CD4-positive, alpha-beta T cell treated with Interleukin-15 for 1 hour (primary cell): ENCODE results near the gene CDKAL1.
"Not testable (repeated sequence)": the region's sequence is repeated elsewhere in the genome, so short reads cannot be mapped to it uniquely, and the experiment has no call there.

Experiments used
- DNase-seq: peaks from one replicate; pipeline ENCODE4 v3.0.0-alpha.2; 2020

CDKAL1 gene

DNA sequence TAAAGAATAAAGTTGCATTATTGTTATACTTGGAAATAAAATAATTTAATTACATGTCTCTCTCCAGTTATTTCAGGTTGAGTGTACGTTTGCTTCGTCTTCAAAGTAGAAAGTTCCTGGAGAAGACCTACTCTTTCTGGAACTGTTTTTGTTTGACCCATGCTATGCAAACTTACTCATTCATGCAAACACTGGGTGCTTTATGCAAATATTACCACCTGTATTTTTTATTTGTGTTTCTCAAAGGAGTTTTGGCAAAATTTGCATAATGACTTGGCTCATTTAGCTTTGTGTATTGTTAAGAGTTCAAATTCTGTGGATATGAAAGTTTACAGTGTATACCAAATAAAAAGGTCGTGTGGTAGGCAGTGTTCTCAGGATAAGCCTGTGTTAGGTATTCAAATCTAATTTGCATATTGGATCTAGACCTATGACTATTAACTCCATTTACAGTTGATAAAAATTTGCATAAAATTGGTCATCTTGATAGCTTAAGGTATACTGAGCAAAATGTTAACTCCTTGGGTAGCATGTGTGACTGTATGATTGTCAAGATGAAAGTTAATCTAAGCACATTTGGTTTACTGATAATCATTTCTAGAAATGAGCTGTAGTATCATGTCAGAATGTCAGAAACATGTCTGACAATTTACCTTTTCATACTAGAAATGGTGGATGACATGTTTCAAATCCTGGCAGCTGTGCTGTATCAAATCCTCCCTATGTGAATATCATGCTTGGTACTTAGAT, 65.2 kb downstream of the CDKAL1 start:
- DNase-seq: no peak

DNA sequence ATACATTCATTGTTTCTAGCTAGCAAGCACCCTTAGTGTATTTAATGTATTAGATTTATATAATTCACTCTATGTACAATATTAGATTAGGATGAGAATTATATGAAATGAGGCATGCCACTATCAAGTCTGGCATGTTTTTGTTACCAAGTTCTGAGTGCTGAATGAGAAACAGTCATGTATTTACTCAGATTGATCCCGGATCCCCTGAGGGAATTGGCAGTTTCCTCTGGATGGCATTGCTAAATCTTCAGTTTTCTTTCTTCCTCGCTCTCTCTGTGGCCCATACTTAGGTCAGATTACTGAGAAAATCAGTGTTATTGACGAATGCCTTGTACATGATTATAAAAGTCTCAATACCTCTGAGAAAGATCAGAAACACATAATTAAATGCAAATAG, 66.6 kb downstream of the CDKAL1 start:
- DNase-seq: no peak

DNA sequence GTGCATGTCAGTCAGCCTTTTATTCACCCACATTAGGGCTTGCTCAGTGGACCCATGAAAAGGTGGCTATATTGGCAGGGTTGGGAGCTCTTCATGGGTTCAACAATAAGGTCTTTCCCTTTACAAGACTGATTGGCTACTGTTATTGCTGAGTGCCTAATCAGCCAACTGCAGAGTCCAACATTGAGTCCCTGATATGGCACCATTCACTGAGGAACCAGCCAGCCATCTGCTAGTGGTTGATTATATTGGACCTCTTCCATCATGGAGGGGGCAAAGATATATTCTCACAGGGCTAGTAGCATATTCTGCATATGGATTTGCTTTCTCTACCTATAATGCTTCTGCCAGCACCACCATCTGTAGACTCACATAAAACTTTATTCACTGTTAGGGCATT, 69.9 kb downstream of the CDKAL1 start:
- DNase-seq: no peak

DNA sequence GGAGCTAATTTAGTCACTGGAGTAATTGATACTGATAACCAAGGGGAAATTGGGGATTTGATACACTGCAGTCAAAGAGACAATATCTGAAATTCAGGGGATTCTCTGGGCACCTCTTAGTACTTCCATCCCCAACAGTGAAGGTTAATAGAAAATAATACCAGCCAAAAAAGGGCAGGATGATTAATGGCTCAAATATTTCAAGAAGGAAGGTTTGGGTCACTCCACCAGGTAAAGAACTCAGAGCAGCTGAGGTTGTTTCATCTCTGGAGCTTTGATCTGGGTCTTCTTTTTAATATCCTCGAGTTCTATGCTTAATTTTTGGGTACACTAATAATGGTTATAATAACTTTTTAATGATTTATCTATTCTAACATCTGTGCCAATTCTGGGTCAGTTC, 70.8 kb downstream of the CDKAL1 start:
- DNase-seq: no peak

DNA sequence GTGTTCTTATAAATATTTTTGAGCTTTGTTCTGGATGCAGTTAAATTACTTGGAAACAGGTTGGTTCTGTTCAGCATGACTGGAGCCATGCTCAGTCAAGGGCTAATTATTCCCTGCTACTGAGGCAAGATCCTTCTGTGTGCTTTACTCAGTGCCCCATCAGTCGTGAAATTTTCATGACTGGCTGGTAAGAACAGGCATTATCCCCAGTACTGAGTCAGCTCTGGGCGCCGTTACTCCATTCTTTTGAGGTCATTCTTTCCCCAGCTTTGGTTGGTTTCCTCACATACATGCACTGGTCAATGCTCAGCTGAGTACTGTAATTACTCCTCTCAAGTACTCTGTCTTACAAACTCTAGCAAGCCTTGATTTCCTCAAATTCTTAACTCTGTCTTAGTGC, 71.3 kb downstream of the CDKAL1 start:
- no peak for DNase-seq

DNA sequence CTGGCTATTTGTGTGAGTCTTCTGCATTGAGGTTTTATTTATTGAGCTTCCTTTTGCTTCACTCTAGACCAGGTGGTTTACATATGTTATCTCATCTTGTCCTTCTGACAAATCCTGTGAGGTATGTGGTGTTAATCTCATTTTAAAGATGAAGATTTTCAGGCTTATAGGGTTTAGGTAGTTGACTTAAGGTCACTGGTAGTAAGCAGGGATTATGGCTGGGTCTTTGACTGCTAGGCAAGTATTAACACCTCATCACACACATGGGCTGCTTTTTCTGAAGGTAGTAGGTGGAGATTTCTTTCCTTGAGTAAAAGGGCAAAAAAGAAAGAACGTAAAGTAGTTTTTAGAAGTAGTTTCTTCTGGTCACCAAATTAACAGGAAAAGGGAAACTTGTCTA, 72.6 kb downstream of the CDKAL1 start:
- no peak for DNase-seq

DNA sequence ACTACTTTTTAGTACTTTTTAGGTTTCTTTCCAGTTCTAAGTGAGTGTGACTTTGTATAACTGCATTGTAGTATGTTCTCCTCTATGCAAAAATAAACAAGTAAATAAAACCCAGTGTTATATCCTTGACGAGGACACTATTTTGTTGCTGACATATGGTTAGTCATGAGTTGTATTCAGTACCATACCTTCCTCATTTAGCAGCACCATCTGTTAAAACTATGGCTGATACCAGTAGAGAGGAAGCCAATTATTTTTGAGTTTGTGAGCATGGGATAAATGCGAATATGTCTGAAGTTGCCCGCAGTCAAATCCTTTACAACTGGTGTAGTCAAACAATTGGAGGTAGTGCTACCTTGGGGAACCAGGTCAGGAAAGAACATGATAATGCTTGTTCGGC, 74.1 kb downstream of the CDKAL1 start:
- no peak for DNase-seq

DNA sequence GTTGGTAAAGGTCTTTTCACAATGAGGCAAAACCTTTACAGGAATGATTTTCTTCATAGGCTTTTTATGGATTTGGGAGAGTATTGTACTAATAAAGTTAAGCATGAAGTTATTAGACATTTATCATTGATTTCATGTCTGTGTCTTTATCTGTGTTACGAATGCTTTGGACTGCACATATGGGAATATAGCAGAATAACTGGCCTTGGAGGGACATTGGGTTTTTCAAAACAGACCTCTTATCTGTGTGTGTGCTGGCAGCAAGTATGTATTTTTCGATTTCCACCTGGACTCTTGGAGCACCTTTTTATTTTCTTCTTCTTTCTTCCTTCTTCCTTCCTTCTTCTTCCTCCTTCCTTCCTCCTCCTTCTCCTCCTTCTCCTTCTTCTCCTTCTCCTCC, 74.6 kb downstream of the CDKAL1 start:
- DNase-seq: no peak

DNA sequence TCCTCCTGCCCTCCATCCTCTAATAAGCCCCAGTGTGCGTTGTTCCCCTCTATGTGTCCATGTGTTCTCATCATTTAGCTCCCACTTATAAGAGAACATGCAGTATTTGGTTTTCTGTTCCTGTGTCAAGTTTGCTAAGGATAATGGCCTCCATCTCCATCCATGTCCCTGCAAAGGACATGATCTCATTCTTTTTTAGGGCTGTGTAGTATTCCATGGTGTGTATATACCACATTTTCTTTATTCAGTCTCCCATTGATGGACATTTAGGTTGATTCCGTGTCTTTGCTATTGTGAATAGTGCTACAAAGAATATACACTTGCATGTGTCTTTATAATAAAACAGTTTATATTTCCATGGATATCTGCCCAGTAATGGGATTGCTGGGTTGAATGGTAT, 75.7 kb downstream of the CDKAL1 start:
- DNase-seq: not testable (repeated sequence)

DNA sequence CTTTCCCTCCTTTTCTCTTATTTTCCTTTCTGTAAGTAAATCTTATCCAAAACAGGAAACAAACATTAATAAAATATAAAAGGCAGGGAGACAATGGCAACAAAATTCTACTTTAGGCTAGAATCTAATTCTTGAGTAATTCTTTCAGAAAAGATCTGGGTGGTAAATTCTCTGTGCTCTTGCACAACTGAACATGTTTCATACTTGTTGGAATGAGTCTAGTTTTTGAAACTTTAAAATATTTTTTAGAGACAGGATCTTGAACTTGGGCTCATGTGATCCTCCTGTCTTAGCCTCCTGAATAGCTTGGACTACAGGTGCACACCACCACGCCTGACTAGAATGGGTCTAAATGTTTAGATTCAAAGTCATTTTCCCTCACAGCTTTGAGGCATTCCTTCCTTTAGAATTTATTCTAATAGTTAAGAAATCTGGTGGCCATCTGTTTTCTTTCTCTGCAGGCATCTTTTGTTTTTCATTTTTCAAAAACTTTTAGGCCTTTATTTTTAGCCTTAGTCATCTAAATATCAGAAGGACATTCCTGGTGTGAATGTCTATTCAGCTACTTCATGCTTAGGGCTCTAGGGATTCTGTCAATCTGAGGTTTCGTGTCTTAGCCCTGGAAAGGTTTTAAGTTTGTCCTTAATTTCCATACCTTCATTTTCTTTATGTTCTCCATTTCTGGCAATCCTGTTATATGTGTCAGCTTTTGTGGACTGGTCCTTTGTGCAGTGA, 76.5 kb downstream of the CDKAL1 start:
- no peak for DNase-seq

DNA sequence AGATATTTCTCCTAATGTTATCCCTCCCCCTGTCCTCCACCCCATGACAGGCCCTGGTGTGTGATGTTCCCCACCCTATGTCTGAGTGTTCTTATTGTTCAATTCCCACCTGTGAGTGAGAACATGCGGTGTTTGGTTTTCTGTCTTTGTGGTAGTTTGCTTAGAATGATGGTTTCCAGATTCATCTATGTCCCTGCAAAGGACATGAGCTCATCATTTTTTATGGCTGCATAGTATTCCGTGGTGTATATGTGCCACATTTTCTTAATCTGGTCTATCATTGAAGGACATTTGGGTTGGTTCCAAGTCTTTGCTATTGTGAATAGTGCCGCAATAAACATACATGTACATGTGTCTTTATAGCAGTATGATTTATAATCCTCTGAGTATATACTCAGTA, 83.3 kb downstream of the CDKAL1 start:
- not testable (repeated sequence) for DNase-seq

DNA sequence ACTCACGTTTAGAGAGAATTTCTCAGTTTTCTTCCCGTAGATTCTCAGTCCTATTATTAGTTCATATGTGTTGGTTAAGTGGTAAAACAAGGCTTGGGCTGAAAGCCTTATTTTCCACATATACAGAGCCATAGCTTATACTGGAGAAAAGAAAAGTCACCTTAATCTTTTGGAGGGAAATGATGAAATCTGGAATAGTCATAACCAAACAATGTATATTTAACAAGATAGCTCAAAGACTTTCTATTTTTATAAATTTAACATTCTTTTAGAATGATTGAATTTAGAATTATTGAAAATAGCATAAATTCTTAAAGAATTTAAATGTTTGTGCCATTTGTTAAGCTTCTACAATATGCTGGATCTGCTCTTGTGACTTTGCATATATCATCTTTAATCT, 85.8 kb downstream of the CDKAL1 start:
- no peak for DNase-seq

DNA sequence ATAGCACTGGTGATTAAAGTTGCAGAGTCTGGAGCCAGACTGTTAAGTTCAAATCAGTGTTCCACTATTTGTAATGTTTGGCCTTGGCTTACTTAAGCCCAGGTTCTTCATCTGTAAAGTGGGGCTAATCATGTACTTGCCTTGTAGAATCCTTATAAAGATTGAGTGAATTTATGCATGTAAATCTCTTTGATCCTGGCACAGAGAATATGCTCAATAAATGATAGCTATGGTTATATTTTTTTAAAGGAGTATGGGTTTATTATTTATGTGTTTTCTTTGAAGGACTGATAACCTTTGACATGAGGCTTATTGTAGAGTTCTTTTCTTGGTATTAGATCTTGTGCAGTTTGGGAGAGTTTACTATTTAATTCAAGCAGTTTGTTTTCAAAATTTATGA, 89.5 kb downstream of the CDKAL1 start:
- no peak for DNase-seq

DNA sequence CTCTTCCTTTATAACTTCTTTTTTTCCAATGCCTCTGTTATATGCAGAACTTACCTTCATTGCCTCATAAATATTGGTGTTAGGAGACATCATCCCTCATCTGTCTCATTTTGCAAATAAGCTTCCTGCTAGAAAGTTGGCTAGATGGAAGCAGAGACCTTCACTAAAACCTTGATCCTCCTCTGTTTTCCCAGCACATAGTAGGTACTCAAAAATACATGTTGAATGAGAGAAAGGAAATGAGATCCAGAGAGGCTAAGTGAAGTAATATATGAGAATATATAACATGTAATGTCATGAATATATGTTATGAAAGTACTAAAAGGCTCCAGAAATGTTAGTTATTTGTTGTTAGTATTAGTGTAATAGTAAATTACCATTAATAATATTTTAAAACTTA, 91.9 kb downstream of the CDKAL1 start:
- DNase-seq: no peak

DNA sequence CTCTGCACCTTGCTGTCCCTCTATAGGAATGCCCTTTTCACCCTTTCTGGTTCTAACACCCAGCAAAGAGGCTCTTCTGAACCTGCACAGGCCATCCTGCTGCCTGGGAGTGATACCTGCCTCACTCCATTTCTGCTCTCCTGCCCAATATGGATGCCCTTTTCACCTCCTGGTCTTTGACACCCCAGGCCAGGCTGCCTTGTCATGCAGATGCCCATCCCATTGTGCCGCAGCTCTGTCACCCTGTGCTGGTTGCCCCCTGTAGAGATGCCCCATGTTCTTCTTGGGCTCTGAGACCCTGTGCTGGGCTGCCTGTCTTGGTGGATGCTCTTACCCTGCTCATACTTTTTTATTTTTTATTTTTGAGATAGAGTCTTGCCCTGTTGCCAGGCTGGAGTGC, 95.3 kb downstream of the CDKAL1 start:
- DNase-seq: no peak

DNA sequence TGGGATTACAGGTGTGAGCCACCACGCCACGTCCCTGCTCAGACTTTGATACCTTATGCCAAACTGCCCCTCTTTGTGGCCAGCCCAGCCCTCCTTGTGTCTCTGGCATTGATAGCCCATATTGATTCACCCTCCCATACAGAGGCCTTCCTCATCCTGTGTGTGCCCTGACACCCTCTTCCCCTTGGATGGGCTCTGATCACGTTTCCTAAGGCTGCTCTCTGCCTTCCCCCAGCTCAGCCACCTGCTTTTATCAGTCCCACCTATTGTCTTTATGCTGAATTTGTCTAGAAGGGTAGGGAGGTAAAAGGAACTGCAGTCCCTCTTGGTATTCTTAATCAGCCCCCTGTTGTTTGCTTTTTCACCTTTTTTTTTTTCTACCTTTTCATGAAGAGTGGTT, 95.9 kb downstream of the CDKAL1 start:
- no peak for DNase-seq

DNA sequence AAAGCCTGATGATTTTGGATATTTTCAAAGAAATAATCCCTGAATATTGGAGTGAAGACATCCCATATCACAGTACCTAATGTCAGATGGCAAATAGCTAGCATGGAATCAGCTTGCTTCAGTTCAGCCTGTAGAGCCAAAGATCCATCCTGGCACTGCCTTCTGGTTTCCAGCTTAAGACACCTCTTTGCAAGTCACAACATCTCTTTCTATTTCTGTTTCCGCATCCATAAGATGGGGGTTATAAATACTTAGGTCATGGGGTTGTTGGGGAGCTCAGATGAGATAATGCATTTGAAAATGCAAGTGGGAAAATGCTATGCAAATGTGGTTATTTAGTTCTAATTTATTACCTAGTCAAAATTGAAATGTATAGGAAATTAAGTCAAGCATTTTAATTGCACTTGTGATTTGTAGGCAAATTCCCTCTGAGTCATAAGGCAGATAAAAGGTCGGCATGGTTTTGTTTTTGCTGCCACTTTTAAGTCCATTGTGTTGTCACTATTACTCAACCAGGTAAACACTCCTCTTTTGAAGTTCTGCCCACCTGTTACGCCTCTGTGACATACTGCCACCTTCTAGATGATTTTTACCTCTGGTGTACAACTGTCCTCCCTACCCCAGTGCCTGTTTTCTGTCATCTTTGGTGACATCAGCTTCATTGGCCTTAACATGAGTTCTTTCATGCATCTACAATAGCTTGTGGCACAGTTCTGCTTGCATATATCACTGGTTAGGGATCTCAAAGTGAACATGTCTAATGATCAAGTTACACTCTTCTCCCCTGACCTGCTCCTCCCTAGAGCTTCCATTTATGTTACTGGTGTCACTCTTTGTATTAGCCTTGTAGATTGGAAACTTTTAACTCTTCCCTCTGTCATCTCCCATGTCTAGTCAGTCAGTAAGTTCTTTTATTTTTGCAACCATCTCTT, 96.6 kb downstream of the CDKAL1 start:
- no peak for DNase-seq

DNA sequence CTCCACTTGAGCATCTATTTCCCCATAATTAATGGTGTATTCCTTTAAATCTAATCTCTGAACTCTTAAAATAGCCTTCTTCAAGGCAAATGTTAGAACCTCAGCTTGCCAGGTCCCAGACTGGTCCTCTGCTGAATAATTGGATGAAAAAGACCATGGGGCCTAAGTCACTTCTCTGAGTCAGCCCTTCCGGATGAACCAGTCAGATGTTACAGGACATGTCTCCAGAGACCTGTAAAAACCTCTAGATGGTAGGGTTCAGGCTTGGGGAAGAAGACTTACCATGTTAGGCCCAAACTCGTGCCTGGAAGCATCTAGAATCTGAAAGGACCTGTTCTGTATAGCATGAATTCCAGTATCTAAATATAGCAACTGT, 97.3 kb downstream of the CDKAL1 start:
- no peak for DNase-seq

DNA sequence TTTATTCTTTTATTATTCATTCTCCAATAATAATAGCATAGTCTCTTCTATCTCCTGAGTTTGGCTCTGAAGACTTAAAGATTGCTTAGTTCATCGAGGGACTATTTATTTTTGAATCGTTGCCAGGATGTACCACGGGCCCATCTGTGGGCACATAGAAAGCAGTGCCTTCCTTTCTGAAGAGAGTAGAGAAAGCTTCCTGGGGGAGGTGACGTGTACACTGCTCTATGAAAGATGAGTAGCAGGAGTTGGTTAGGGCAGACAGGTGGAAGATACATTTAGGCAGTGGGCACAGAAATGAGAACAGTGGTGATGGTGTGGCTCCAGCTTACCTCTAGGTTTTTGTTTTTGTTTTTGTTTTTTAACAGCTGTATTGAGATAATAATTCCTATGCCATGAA, 98.4 kb downstream of the CDKAL1 start:
- DNase-seq: no peak

DNA sequence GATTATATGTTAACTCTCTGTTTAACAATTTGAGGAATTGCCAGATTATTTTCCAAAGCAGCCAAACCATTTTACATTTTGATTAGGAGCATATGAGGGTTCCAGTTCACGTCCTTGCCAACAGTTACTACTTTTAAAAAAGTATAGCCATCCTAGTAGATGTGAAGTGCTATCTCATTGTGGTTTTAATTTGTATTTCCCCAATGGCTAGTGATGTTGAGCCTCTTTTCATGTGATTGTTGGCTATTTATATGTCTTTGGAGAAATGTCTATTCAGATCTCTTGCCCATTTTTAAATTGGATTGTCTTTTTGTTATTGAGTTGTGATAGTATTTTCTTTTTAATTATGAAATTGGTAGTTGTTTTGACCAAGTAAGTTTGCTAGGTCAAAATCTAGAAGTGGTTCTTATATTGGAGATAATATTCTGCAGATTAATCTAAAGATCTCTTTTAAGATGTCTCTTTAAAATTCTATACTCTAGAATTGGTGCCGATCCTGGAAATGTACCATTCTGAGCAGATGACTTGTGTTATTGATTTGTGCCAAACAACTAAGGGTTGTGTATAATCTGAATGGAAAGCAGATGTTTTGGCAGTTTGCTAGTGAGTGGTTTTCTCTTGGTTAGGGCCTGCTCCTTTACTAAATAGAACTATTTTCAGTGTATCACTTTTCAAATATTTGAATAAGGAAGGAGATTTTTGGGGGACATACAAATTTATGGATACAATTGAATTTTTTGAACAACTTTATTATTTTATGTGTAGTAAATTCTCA, 99.5 kb downstream of the CDKAL1 start:
- no peak for DNase-seq

DNA sequence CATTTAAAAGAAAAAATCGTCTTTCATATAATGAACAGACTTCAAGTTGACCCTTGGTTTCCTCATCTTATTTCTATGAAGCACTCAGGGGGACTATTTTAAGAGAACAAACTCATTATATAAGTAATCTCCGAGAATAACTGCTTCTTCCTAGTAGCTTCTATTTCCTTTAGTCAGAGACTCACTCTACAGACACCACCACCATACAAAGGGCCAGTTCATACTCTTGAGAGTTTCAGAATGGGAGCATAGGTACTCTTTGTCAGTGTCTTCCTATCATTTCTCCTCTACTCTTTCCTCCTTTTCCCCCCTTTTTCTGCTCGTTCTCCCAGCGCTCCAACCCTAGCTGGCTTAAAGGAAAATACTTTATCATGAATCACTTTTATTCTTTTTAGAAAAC, 104.9 kb downstream of the CDKAL1 start:
- no peak for DNase-seq

DNA sequence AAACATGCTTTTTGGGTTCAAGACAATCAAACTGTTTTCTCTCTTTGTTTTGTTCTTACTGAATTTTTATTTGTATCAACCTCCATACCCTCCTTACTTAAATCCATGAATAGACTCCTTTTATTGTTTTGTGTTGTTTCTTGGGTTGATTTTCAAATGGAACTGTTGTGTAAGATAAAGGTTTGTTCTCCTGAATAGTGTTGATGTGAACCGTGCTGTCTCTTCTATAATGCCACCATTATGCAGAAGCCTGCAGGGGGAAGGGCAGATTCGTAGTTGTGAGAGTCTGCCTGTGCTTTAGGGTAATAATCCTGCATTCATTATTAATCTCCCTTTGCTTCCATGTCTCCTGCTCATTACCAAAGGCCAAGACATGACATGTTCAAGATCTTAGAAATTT, 105.9 kb downstream of the CDKAL1 start:
- no peak for DNase-seq

DNA sequence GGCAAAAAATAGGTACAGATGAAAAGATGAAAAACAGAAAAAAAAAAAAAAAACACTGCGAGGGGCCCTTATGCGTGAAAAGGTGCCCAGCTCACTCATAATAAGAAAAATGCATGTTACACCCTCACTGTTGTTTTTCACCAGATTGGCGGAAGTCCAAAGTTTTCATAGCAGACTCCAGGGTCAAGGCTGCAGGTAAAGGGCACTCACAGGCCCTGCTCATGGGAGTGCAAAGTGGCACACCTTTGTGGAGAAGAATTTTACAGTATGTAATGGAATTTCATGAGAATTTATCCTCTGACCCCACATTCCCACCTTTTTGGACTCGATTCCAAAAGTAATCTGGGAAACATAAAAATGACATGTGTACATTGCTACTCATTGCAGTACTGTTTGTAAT, 108.2 kb downstream of the CDKAL1 start:
- no peak for DNase-seq
